ENCODE measurements around the gene STK25. TPM values are rescaled to one million over a fixed set of nuclear protein-coding genes. Genes with fewer than 3 reads are reported as not detected.

Gene STK25
- total and polyA plus RNA-seq, 10 of the 15 experiments (the other 5 are each of a cell fraction or from before 2014, with no cell fraction given), result 6.0 to 154 (median 89.3) TPM

GRCh38 chr2:241539616-241540374 lies 31.4 kb upstream of the STK25 start:
- no peak overlapping the region for H2AFZ ChIP-seq (ENCODE audit: control insufficient read depth, low read depth, low read length)
- no peak for TF ChIP-seq SP1 (IDR thresholded peaks at IDR 0.05; ENCODE audit: low read depth, low read length)
- no peak for TF ChIP-seq POLR2AphosphoS5 (IDR thresholded peaks at IDR 0.05; ENCODE audit: low read length)
- TF ChIP-seq KLF5 (IDR thresholded peaks at IDR 0.05; ENCODE audit: partially characterized antibody), result no peak
- no peak for TF ChIP-seq MEF2B (IDR thresholded peaks at IDR 0.05; ENCODE audit: partially characterized antibody, poor library complexity, severe bottlenecking)
- H3K9me3 ChIP-seq (replicated peaks; ENCODE audit: control insufficient read depth, insufficient read depth, low read length), result no peaks in the 10 kb centered on the region; the same call in 2 of the 3 replicates
- SMC1A ChIA-PET (ENCODE audit: uncharacterized antibody, unreplicated experiment), result no interaction called here
- H3K9ac ChIP-seq (ENCODE audit: control insufficient read depth, insufficient read depth, low read length), result no peak overlapping the region
- no peak overlapping the region for H3K4me2 ChIP-seq (ENCODE audit: control insufficient read depth, insufficient read depth)
- DNase-seq (ENCODE audit: low read depth, low spot score) (no peak), FAIRE-seq (no peak), ATAC-seq (no peak; the same call in 2 of the 3 replicates)
- POLR2A ChIA-PET, result no interaction called here
- CTCF ChIA-PET, result no interaction called here
- H3K4me3 ChIP-seq, result no peak overlapping the region
- intact Hi-C loops (cut with micrococcal nuclease; ENCODE audit: unreplicated experiment), result no loop called here
- no TSS peak for BruUV-seq (replicated peaks)
- no peaks in the 10 kb centered on the region for H3K27me3 ChIP-seq (replicated peaks in 1 of 2; ENCODE audit: control insufficient read depth in 2 of 2, insufficient read depth in 2 of 2, low read length in 1 of 2)
- H3K4me1 ChIP-seq (ENCODE audit: control insufficient read depth, insufficient read depth, low read length), result no peaks in the 10 kb centered on the region
- H3K36me3 ChIP-seq (ENCODE audit: control insufficient read depth in 2 of 2, insufficient read depth in 2 of 2, low read length in 1 of 2), result no peaks in the 10 kb centered on the region
- H3K27ac ChIP-seq (ENCODE audit: control insufficient read depth, insufficient read depth), result no peak overlapping the region
- no peaks in the 10 kb centered on the region for H4K20me1 ChIP-seq (ENCODE audit: control insufficient read depth, insufficient read depth)
- 42% methylated on average over 11 of the region's 11 CpGs for WGBS (ENCODE audit: insufficient coverage, insufficient replicate concordance, low lambda C conversion rate, missing lambda C conversion rate)
- RAD21 ChIA-PET (ENCODE audit: unreplicated experiment), result no interaction called here
- no peaks in the 10 kb centered on the region for H3K79me2 ChIP-seq (ENCODE audit: control insufficient read depth, insufficient read depth, low read length)
- in situ Hi-C loops (cut with MboI), result no loop called here

DNA sequence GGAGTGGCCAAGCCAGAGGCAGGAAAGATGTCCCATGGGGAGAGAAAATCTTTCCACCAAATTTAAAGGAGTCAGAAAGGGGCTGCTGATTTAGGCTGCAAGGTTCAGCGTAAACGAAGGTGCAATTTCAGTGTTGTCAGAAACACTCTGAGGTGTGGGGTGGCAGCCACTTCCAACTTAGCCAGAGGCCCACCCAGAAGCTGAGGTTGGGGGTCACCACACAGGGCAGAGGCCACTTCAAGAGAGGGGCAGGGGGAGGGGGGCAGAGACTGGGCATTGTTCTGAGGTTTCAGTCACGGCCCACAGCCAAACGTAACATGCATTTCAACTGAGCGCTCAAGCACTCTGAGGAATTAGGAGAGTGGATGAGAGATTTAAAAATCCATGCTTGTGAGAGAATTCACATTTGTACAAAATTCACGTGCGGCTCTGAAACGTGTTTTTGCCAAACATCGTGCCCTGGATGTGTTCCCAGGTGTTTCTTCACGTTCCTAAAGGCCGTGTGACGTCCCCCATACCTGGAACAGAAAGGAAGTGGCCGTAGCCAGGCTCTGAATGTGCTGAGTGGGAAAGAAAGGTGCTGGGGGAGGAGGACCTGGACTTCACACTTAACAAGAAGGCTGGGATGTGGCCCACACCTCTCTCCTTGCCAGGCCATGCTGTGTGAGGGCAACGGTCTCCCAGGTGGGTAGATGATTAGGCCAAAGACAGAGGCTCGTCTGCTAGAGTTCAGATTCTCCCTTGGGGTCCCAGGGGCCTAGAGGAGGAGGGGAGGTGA lies 30.6 kb upstream of the STK25 start:
- H3K4me2 ChIP-seq (ENCODE audit: control insufficient read depth, insufficient read depth), result no peak overlapping the region
- DNase-seq (ENCODE audit: low read depth, low spot score) (no peak), FAIRE-seq (no peak), ATAC-seq (no peak)
- intact Hi-C loops (cut with micrococcal nuclease; ENCODE audit: unreplicated experiment), result no loop called here
- no peaks in the 10 kb centered on the region for H4K20me1 ChIP-seq (ENCODE audit: control insufficient read depth, insufficient read depth)
- 38% methylated on average over 15 of the region's 15 CpGs for WGBS (ENCODE audit: insufficient coverage, insufficient replicate concordance, low lambda C conversion rate, missing lambda C conversion rate)
- H3K36me3 ChIP-seq (ENCODE audit: control insufficient read depth in 2 of 2, insufficient read depth in 2 of 2, low read length in 1 of 2), result no peaks in the 10 kb centered on the region
- POLR2A ChIA-PET, result no interaction called here
- no peak overlapping the region for H3K27ac ChIP-seq (ENCODE audit: control insufficient read depth, insufficient read depth)
- no peaks in the 10 kb centered on the region for H3K4me1 ChIP-seq (ENCODE audit: control insufficient read depth, insufficient read depth, low read length)
- SMC1A ChIA-PET (ENCODE audit: uncharacterized antibody, unreplicated experiment), result no interaction called here
- H3K79me2 ChIP-seq (ENCODE audit: control insufficient read depth, insufficient read depth, low read length), result no peaks in the 10 kb centered on the region
- no TSS peak for BruUV-seq (replicated peaks)
- in situ Hi-C loops (cut with MboI), result no loop called here
- H3K9me3 ChIP-seq (replicated peaks; ENCODE audit: control insufficient read depth, insufficient read depth, low read length), result no peaks in the 10 kb centered on the region; the same call in 2 of the 3 replicates
- CTCF ChIA-PET, result no interaction called here
- H3K27me3 ChIP-seq (replicated peaks in 1 of 2; ENCODE audit: control insufficient read depth in 2 of 2, insufficient read depth in 2 of 2, low read length in 1 of 2), result no peaks in the 10 kb centered on the region; a peak in 1 of 4 replicates
- no peak overlapping the region for H3K9ac ChIP-seq (ENCODE audit: control insufficient read depth, insufficient read depth, low read length)
- no peak overlapping the region for H3K4me3 ChIP-seq
- RAD21 ChIA-PET (ENCODE audit: unreplicated experiment), result no interaction called here
- no peak overlapping the region for H2AFZ ChIP-seq (ENCODE audit: control insufficient read depth, low read depth, low read length)
- TF ChIP-seq JUND (IDR thresholded peaks at IDR 0.05; ENCODE audit: low read depth, low read length) (no peak), CHD1 (IDR thresholded peaks at IDR 0.05; ENCODE audit: low read depth, low read length) (no peak), NR2C2 (IDR thresholded peaks at IDR 0.05; ENCODE audit: borderline replicate concordance, control insufficient read depth, insufficient read length, low read depth) (no peak), KLF5 (IDR thresholded peaks at IDR 0.05; ENCODE audit: partially characterized antibody) (no peak), RB1 (IDR thresholded peaks at IDR 0.05; ENCODE audit: borderline replicate concordance) (no peak), FOS (IDR thresholded peaks at IDR 0.05; ENCODE audit: borderline replicate concordance, extremely low read depth, insufficient read length) (no peak), TAF1 (IDR thresholded peaks at IDR 0.05; ENCODE audit: borderline replicate concordance, low read depth, low read length) (no peak), NR2C1 (IDR thresholded peaks at IDR 0.05) (no peak), STAT1 (conservative IDR thresholded peaks at IDR 0.05) (no peak), RCOR1 (conservative IDR thresholded peaks at IDR 0.05; ENCODE audit: low read depth, low read length) (no peak), CEBPZ (IDR thresholded peaks at IDR 0.05; ENCODE audit: low read depth, low read length) (no peak)
